IMR-90 (cell line): ENCODE measurements around the gene ARID3C. TPM values are rescaled to one million over a fixed set of nuclear protein-coding genes. Genes with fewer than 3 reads are reported as not detected.

ENCODE experiments used
- ATAC-seq: fragments of 200-7000 bp; cut with Tn5 transposase; 2 replicates; pipeline ENCODE4 v1.9.1; 2020; ENCODE audit warnings: low read depth, mild to moderate bottlenecking, moderate library complexity
- BruUV-seq: library from RNA; stranded (reverse); fragments of 400-500 nt; replicated peaks from 2 replicates; lab custom pipeline; 2021; lab: Mats Ljungman, UMichigan
- CTCF ChIA-PET: fragments of 300-600 bp; formaldehyde crosslinking; extraction: SDS; loops from one replicate; lab custom pipeline; 2021; ENCODE audit warnings: antibody characterized with exemption; lab: Yijun Ruan, JAX
- POLR2A ChIA-PET: fragments of 300-600 bp; sonication (Branson Sonifier 250); formaldehyde crosslinking; loops from one replicate; lab custom pipeline; 2022; ENCODE audit warnings: antibody characterized with exemption; ENCODE audit not compliant: unreplicated experiment; lab: Charles Lee
- DNase-seq: peaks from one replicate; pipeline ENCODE4 v3.0.0; 2013
- H2AFZ ChIP-seq: replicated peaks from 2 replicates; pipeline ENCODE3; 2013; ENCODE audit warnings: low read length, mild to moderate bottlenecking; ENCODE audit not compliant: poor library complexity
- H2AK5ac ChIP-seq: 2 replicates; pipeline ENCODE4 v1.6.1; 2013; ENCODE audit warnings: low read depth, low read length, inconsistent platforms
- H2AK9ac ChIP-seq: replicated peaks from 2 replicates; pipeline ENCODE3; 2013; ENCODE audit warnings: mild to moderate bottlenecking, low read depth, low read length, moderate library complexity; ENCODE audit not compliant: poor library complexity
- H2BK120ac ChIP-seq: 2 replicates; pipeline ENCODE4 v1.6.1; 2013; ENCODE audit warnings: low read depth, low read length, inconsistent platforms
- H2BK15ac ChIP-seq: 3 replicates; pipeline ENCODE4 v1.6.1; 2013; ENCODE audit warnings: low read depth, low read length, inconsistent platforms
- H2BK20ac ChIP-seq: 2 replicates; pipeline ENCODE4 v1.6.1; 2013; ENCODE audit warnings: low read depth, mild to moderate bottlenecking, inconsistent platforms, low read length, moderate library complexity
- H2BK5ac ChIP-seq: 2 replicates; pipeline ENCODE4 v1.6.1; 2013; ENCODE audit warnings: mild to moderate bottlenecking, low read depth, low read length, inconsistent platforms; ENCODE audit not compliant: poor library complexity, severe bottlenecking
- H3K14ac ChIP-seq: replicated peaks from 2 replicates; pipeline ENCODE4 v1.6.1; 2013; ENCODE audit warnings: low read depth, low read length, inconsistent platforms
- H3K18ac ChIP-seq: 2 replicates; pipeline ENCODE4 v1.6.1; 2013; ENCODE audit warnings: low read depth, low read length, control low read depth
- H3K23ac ChIP-seq: 2 replicates; pipeline ENCODE4 v1.6.1; 2013; ENCODE audit warnings: low read depth, low read length, inconsistent platforms
- H3K27ac ChIP-seq: 2 replicates; pipeline ENCODE4 v1.5.1; 2013; ENCODE audit warnings: mild to moderate bottlenecking, control low read depth, low read length; ENCODE audit not compliant: insufficient read depth
- H3K27me3 ChIP-seq: 2 replicates; pipeline ENCODE4 v1.6.1; 2013; ENCODE audit warnings: low read length; ENCODE audit not compliant: control insufficient read depth, insufficient read depth
- H3K36me3 ChIP-seq: 2 replicates; pipeline ENCODE4 v1.6.1; 2013; ENCODE audit warnings: low read length, mixed read lengths; ENCODE audit not compliant: control insufficient read depth, insufficient read depth
- H3K4ac ChIP-seq: 2 replicates; pipeline ENCODE4 v1.6.1; 2013; ENCODE audit warnings: low read depth, low read length, inconsistent platforms
- H3K4me1 ChIP-seq: 2 replicates; pipeline ENCODE4 v1.6.1; 2013; ENCODE audit warnings: low read length, mixed read lengths; ENCODE audit not compliant: control insufficient read depth, insufficient read depth
- H3K4me2 ChIP-seq: 2 replicates; pipeline ENCODE4 v1.6.1; 2013; ENCODE audit warnings: low read depth, mild to moderate bottlenecking, control low read depth, low read length, moderate library complexity
- H3K4me3 ChIP-seq: 2 replicates; pipeline ENCODE4 v1.5.1; 2013; ENCODE audit warnings: low read depth, mild to moderate bottlenecking, control low read depth, low read length, moderate library complexity; ENCODE audit not compliant: insufficient read depth
- H3K56ac ChIP-seq: 2 replicates; pipeline ENCODE4 v1.6.1; 2013; ENCODE audit warnings: low read length, inconsistent platforms; ENCODE audit not compliant: insufficient read depth; ENCODE audit errors: extremely low read depth
- H3K79me1 ChIP-seq, 2 experiments: 2 replicates each; pipeline ENCODE4 v1.6.1; 2013; ENCODE audit warnings: low read length in 2 of 2, inconsistent platforms in 1 of 2, low read depth in 1 of 2
- H3K9ac ChIP-seq: 2 replicates; pipeline ENCODE4 v1.6.1; 2013; ENCODE audit warnings: low read depth, low read length, control low read depth
- H3K9me1 ChIP-seq: 2 replicates; pipeline ENCODE4 v1.6.1; 2013; ENCODE audit warnings: low read length, inconsistent platforms; ENCODE audit not compliant: insufficient read depth
- H3K9me3 ChIP-seq: 2 replicates; pipeline ENCODE4 v1.6.1; 2013; ENCODE audit warnings: low read length; ENCODE audit not compliant: control insufficient read depth, insufficient read depth
- H4K20me1 ChIP-seq: 2 replicates; pipeline ENCODE4 v1.6.1; 2013; ENCODE audit warnings: low read length, inconsistent platforms; ENCODE audit not compliant: insufficient read depth
- H4K5ac ChIP-seq: 2 replicates; pipeline ENCODE4 v1.6.1; 2013; ENCODE audit warnings: mild to moderate bottlenecking, low read depth, low read length, control low read depth
- H4K8ac ChIP-seq, 2 experiments: 2 replicates each; pipeline ENCODE4 v1.6.1; 2013; ENCODE audit warnings: low read depth in 2 of 2, low read length in 2 of 2, control low read depth in 1 of 2, inconsistent platforms in 1 of 2
- H4K91ac ChIP-seq: 2 replicates; pipeline ENCODE4 v1.6.1; 2013; ENCODE audit warnings: low read depth, low read length, inconsistent platforms; ENCODE audit not compliant: insufficient read depth
- CEBPB ChIP-seq: IDR thresholded peaks from 2 replicates; pipeline ENCODE4 v1.6.1; 2012; ENCODE audit warnings: low read depth, low read length, improper control_type of control experiment
- CHD1 ChIP-seq: IDR thresholded peaks from 2 replicates; pipeline ENCODE4 v1.6.1; 2012; ENCODE audit warnings: low read depth, low read length, improper control_type of control experiment
- MAFK ChIP-seq: IDR thresholded peaks from 2 replicates; pipeline ENCODE4 v1.6.1; 2012; ENCODE audit warnings: low read depth, low read length, improper control_type of control experiment
- MXI1 ChIP-seq: IDR thresholded peaks from 2 replicates; pipeline ENCODE4 v1.6.1; 2012; ENCODE audit warnings: low read depth, mild to moderate bottlenecking, low read length, moderate library complexity, borderline replicate concordance
- NFE2L2 ChIP-seq: fragments of 150-350 bp; IDR thresholded peaks from 2 replicates; pipeline ENCODE4 v1.6.1; 2016; ENCODE audit warnings: low read depth, mild to moderate bottlenecking, low read length
- POLR2A ChIP-seq: IDR thresholded peaks from 2 replicates; pipeline ENCODE4 v1.6.1; 2012; ENCODE audit warnings: mild to moderate bottlenecking, low read depth, low read length
- RAD21 ChIP-seq: IDR thresholded peaks from 2 replicates; pipeline ENCODE4 v1.6.1; 2012; ENCODE audit warnings: low read length, improper control_type of control experiment
- RCOR1 ChIP-seq: IDR thresholded peaks from 2 replicates; pipeline ENCODE4 v1.6.1; 2012; ENCODE audit warnings: mild to moderate bottlenecking, low read length, improper control_type of control experiment; ENCODE audit not compliant: insufficient replicate concordance
- SMC3 ChIP-seq: fragments of 150-350 bp; IDR thresholded peaks from 2 replicates; pipeline ENCODE4 v1.6.1; 2016; ENCODE audit warnings: low read depth, mild to moderate bottlenecking, antibody characterized with exemption, low read length, moderate library complexity
- WGBS, 2 experiments: methylation state at CpG; one replicate each; pipeline versions ENCODE4 v1.1.5 to v1.1.7; 2013; ENCODE audit warnings: missing lambda C conversion rate in 2 of 2; ENCODE audit not compliant: insufficient read length in 1 of 2; ENCODE audit errors: extremely low coverage in 2 of 2; 5-methylcytosine and 5-hydroxymethylcytosine counted together
- dilution Hi-C: fragments of 300-500 bp; cut with HindIII; formaldehyde crosslinking; loops from one replicate; pipeline ENCODE4 v1.14.3; 2018; ENCODE audit warnings: low sequenced_read_pairs; ENCODE audit not compliant: unreplicated experiment
- in situ Hi-C: fragments of 300-500 bp; cut with MboI; formaldehyde crosslinking; loops from 3 replicates; pipeline ENCODE4 v1.14.3; 2019; ENCODE audit warnings: low sequenced_read_pairs, inconsistent platforms, mixed read lengths
- intact Hi-C: fragments of 100-400 bp; cut with micrococcal nuclease; formaldehyde crosslinking; loops from 2 replicates; pipeline ENCODE4 v1.10.0; 2022
- polyA plus RNA-seq, 3 experiments: library from polyadenylated mRNA; depleted of rRNA; stranded (reverse); fragments of >200 nt; gene quantifications; 2 replicates each; pipeline ENCODE4 v1.2.3, GENCODE V29; 2012; ENCODE audit warnings: low replicate concordance in 1 of 3
- total RNA-seq: library from RNA; depleted of rRNA; stranded (reverse); fragments of >200 nt; gene quantifications from 2 replicates; pipeline ENCODE4 v1.2.3, GENCODE V29; 2012
- TF ChIP-seq, protein P1 (sequence below): fragments of 150-350 bp; IDR thresholded peaks from 2 replicates; pipeline ENCODE4 v1.6.1; 2016; ENCODE audit warnings: low read depth, mild to moderate bottlenecking, low read length, moderate library complexity, borderline replicate concordance
- TF ChIP-seq, protein P2 (sequence below): conservative IDR thresholded peaks from 2 replicates; pipeline ENCODE4 v1.5.1; 2012; ENCODE audit warnings: mild to moderate bottlenecking, low read depth, low read length, improper control_type of control experiment
- TF ChIP-seq, protein P3 (sequence below): fragments of 150-350 bp; IDR thresholded peaks from 2 replicates; pipeline ENCODE4 v1.6.1; 2017; ENCODE audit warnings: mild to moderate bottlenecking, antibody characterized with exemption, low read length, low read depth

The ARID3C gene
- total and polyA plus RNA-seq, 2 of the 4 experiments (the other 2 are of a cell fraction) = 0.07 TPM; not detected in 1

DNA sequence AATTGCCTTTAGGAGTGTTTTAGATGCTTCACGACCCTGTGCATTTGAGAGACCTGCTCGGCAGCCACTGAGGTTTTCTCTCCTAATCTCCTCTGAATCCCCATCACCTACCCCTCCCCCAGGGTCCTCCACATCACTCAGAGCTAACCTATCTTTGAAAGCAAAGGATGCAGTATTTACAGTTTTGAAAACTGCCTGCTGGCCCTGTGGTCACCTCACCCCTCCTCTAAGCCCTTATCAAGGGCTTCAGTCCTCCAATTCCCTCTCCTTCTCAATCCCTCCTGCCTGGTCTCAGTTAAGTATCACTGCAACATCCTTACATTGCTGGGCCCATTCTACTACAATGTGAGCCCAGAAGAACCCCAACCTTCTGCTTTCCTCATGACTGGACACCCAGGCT lies 21.5 kb downstream of the ARID3C start:
- H3K23ac ChIP-seq = no peak overlapping the region
- H3K4me3 ChIP-seq = no peak overlapping the region
- no peak overlapping the region for H3K9ac ChIP-seq
- intact Hi-C loops (no loop called here), dilution Hi-C loops (no loop called here), in situ Hi-C loops (loop anchor here (10.0 kb wide), 1 partner anchor 173 kb away; no protein-coding TSS in a partner anchor)
- no peak overlapping the region for H2BK20ac ChIP-seq
- peaks cover 8 to 15% of the 10 kb centered on the region in 2 experiments; a peak in 3 of 4 replicates for H3K79me1 ChIP-seq
- no peak overlapping the region for H2BK120ac ChIP-seq
- no peak overlapping the region for H3K56ac ChIP-seq
- BruUV-seq = no TSS peak
- H3K14ac ChIP-seq = no peak overlapping the region
- no peak for DNase-seq
- no peak overlapping the region for H4K5ac ChIP-seq
- H2AK9ac ChIP-seq = peak overlapping the region; percentile 37
- H3K4me1 ChIP-seq = peaks cover 6% of the 10 kb centered on the region; the same call in 1 of the 2 replicates
- H3K9me3 ChIP-seq = no peaks in the 10 kb centered on the region
- no peak for TF ChIP-seq NFE2L2
- TF ChIP-seq, protein P1, sequence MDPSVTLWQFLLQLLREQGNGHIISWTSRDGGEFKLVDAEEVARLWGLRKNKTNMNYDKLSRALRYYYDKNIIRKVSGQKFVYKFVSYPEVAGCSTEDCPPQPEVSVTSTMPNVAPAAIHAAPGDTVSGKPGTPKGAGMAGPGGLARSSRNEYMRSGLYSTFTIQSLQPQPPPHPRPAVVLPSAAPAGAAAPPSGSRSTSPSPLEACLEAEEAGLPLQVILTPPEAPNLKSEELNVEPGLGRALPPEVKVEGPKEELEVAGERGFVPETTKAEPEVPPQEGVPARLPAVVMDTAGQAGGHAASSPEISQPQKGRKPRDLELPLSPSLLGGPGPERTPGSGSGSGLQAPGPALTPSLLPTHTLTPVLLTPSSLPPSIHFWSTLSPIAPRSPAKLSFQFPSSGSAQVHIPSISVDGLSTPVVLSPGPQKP = no peak
- TF ChIP-seq MXI1 = no peak
- no peak for TF ChIP-seq SMC3
- TF ChIP-seq, protein P2, sequence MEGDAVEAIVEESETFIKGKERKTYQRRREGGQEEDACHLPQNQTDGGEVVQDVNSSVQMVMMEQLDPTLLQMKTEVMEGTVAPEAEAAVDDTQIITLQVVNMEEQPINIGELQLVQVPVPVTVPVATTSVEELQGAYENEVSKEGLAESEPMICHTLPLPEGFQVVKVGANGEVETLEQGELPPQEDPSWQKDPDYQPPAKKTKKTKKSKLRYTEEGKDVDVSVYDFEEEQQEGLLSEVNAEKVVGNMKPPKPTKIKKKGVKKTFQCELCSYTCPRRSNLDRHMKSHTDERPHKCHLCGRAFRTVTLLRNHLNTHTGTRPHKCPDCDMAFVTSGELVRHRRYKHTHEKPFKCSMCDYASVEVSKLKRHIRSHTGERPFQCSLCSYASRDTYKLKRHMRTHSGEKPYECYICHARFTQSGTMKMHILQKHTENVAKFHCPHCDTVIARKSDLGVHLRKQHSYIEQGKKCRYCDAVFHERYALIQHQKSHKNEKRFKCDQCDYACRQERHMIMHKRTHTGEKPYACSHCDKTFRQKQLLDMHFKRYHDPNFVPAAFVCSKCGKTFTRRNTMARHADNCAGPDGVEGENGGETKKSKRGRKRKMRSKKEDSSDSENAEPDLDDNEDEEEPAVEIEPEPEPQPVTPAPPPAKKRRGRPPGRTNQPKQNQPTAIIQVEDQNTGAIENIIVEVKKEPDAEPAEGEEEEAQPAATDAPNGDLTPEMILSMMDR = no peak
- no peak for TF ChIP-seq CHD1
- no peak for TF ChIP-seq POLR2A
- no peak for TF ChIP-seq CEBPB
- no peak for TF ChIP-seq RCOR1
- TF ChIP-seq, protein P3, sequence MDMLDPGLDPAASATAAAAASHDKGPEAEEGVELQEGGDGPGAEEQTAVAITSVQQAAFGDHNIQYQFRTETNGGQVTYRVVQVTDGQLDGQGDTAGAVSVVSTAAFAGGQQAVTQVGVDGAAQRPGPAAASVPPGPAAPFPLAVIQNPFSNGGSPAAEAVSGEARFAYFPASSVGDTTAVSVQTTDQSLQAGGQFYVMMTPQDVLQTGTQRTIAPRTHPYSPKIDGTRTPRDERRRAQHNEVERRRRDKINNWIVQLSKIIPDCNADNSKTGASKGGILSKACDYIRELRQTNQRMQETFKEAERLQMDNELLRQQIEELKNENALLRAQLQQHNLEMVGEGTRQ = no peak
- TF ChIP-seq RAD21 = no peak
- TF ChIP-seq MAFK = no peak
- no peak overlapping the region for H3K4ac ChIP-seq
- CTCF ChIA-PET = no interaction called here
- H3K27ac ChIP-seq = no peak overlapping the region
- ATAC-seq = no peak
- no peak overlapping the region for H4K8ac ChIP-seq
- POLR2A ChIA-PET = no interaction called here
- no peak overlapping the region for H3K18ac ChIP-seq
- no peak overlapping the region for H4K91ac ChIP-seq
- peaks cover 3% of the 10 kb centered on the region; the same call in 1 of the 2 replicates for H3K36me3 ChIP-seq
- H2AK5ac ChIP-seq = no peak overlapping the region
- no peak overlapping the region for H2BK5ac ChIP-seq
- peaks cover 24% of the 10 kb centered on the region for H3K27me3 ChIP-seq
- peaks cover 12% of the 10 kb centered on the region for H3K9me1 ChIP-seq
- H4K20me1 ChIP-seq = peaks cover 5% of the 10 kb centered on the region; the same call in 1 of the 2 replicates
- no peak overlapping the region for H2AFZ ChIP-seq
- H3K4me2 ChIP-seq = no peak overlapping the region
- 60% methylated on average over 1 of the region's 2 CpGs; no CpG with 5 or more reads in 1 of the 2 experiments for WGBS, 2 experiments
- H2BK15ac ChIP-seq = no peak overlapping the region
